ENCODE results near the gene SPINK8. TPM values are rescaled to one million over a fixed set of nuclear protein-coding genes. Genes with fewer than 3 reads are reported as not detected.

SPINK8 gene
- total and polyA plus RNA-seq, 2 donors from 2014 or later = not detected

- TF ChIP-seq CTCF (IDR thresholded peaks at IDR 0.05; ENCODE audit: borderline replicate concordance, extremely low read depth, insufficient read depth) = no peak
- intact Hi-C loops (cut with DNase I) = no loop called here
- no peak overlapping the region for H3K4me3 ChIP-seq (ENCODE audit: low read length in 3 of 3)
- no peak overlapping the region for H3K9ac ChIP-seq (ENCODE audit: low read length in 3 of 3)
- no peak overlapping the region for H3K27ac ChIP-seq (ENCODE audit: low read depth in 2 of 2, low read length in 2 of 2)
- DNase-seq = no peak
- H3K36me3 ChIP-seq (ENCODE audit: control insufficient read depth in 2 of 3, insufficient read depth in 3 of 3, low read length in 3 of 3) = no peaks in the 10 kb centered on the region
- H3K27me3 ChIP-seq (ENCODE audit: control insufficient read depth, insufficient read depth, low read length) = no peaks in the 10 kb centered on the region
- H3K9me3 ChIP-seq (ENCODE audit: control insufficient read depth in 2 of 3, insufficient read depth in 1 of 3, low read length in 3 of 3) = peaks cover 0 to 4% (median 4%) of the 10 kb centered on the region in 3 donors
- no peak for FAIRE-seq
- no peaks in the 10 kb centered on the region for H3K4me1 ChIP-seq (ENCODE audit: control insufficient read depth in 2 of 3, insufficient read depth in 2 of 3, low read depth in 1 of 3, low read length in 3 of 3)
Measured at GRCh38 chr3:48314542-48314941, 18.9 kb downstream of the SPINK8 start.

GRCh38 chr3:48306860-48307530 lies 26.5 kb downstream of the SPINK8 start:
- FAIRE-seq (no peak), DNase-seq (no peak)
- TF ChIP-seq CTCF (IDR thresholded peaks at IDR 0.05; ENCODE audit: borderline replicate concordance, extremely low read depth, insufficient read depth) = no peak
- H3K4me3 ChIP-seq (ENCODE audit: low read length in 3 of 3) = no peak overlapping the region
- H3K27ac ChIP-seq (ENCODE audit: low read depth in 2 of 2, low read length in 2 of 2) = no peak overlapping the region
- H3K36me3 ChIP-seq (ENCODE audit: control insufficient read depth in 2 of 3, insufficient read depth in 3 of 3, low read length in 3 of 3) = no peaks in the 10 kb centered on the region
- H3K9ac ChIP-seq (ENCODE audit: low read length in 3 of 3) = no peak overlapping the region
- intact Hi-C loops (cut with DNase I) = no loop called here
- no peaks in the 10 kb centered on the region for H3K27me3 ChIP-seq (ENCODE audit: control insufficient read depth, insufficient read depth, low read length)
- no peaks in the 10 kb centered on the region for H3K9me3 ChIP-seq (ENCODE audit: control insufficient read depth in 2 of 3, insufficient read depth in 1 of 3, low read length in 3 of 3)
- peaks cover 0 to under 1% (median 0%) of the 10 kb centered on the region in 3 donors for H3K4me1 ChIP-seq (ENCODE audit: control insufficient read depth in 2 of 3, insufficient read depth in 2 of 3, low read depth in 1 of 3, low read length in 3 of 3)

GRCh38 chr3:48306290-48306689 lies 27.2 kb downstream of the SPINK8 start:
- H3K27me3 ChIP-seq (ENCODE audit: control insufficient read depth, insufficient read depth, low read length) = no peaks in the 10 kb centered on the region
- no peak for TF ChIP-seq CTCF (IDR thresholded peaks at IDR 0.05; ENCODE audit: borderline replicate concordance, extremely low read depth, insufficient read depth)
- intact Hi-C loops (cut with DNase I) = no loop called here
- H3K4me3 ChIP-seq (ENCODE audit: low read length in 3 of 3) = no peak overlapping the region
- H3K9ac ChIP-seq (ENCODE audit: low read length in 3 of 3) = no peak overlapping the region
- no peak for DNase-seq
- peaks cover 0 to 3% (median 0%) of the 10 kb centered on the region in 3 donors for H3K4me1 ChIP-seq (ENCODE audit: control insufficient read depth in 2 of 3, insufficient read depth in 2 of 3, low read depth in 1 of 3, low read length in 3 of 3)
- no peak for FAIRE-seq
- no peak overlapping the region for H3K27ac ChIP-seq (ENCODE audit: low read depth in 2 of 2, low read length in 2 of 2)
- H3K36me3 ChIP-seq (ENCODE audit: control insufficient read depth in 2 of 3, insufficient read depth in 3 of 3, low read length in 3 of 3) = no peaks in the 10 kb centered on the region
- H3K9me3 ChIP-seq (ENCODE audit: control insufficient read depth in 2 of 3, insufficient read depth in 1 of 3, low read length in 3 of 3) = no peaks in the 10 kb centered on the region

- Histone ChIP-seq H3K9ac (ENCODE audit: low read length in 3 of 3) (no peak overlapping the region), H3K4me3 (ENCODE audit: low read length in 3 of 3) (no peak overlapping the region), H3K27me3 (ENCODE audit: control insufficient read depth, insufficient read depth, low read length) (no peaks in the 10 kb centered on the region), H3K36me3 (ENCODE audit: control insufficient read depth in 2 of 3, insufficient read depth in 3 of 3, low read length in 3 of 3) (no peaks in the 10 kb centered on the region), H3K9me3 (ENCODE audit: control insufficient read depth in 2 of 3, insufficient read depth in 1 of 3, low read length in 3 of 3) (no peaks in the 10 kb centered on the region), H3K27ac (ENCODE audit: low read depth in 2 of 2, low read length in 2 of 2) (no peak overlapping the region), H3K4me1 (ENCODE audit: control insufficient read depth in 2 of 3, insufficient read depth in 2 of 3, low read depth in 1 of 3, low read length in 3 of 3) (peaks cover under 1 to 4% (median 2%) of the 10 kb centered on the region in 3 donors)
- no peak for TF ChIP-seq CTCF (IDR thresholded peaks at IDR 0.05; ENCODE audit: borderline replicate concordance, extremely low read depth, insufficient read depth)
- intact Hi-C loops (cut with DNase I) = no loop called here
- FAIRE-seq (no peak), DNase-seq (no peak)
Measured at GRCh38 chr3:48305396-48305795, 28.1 kb downstream of the SPINK8 start.

All from kidney (tissue), 14 donors.